HepG2 (cell line): ENCODE results near the gene GORASP2. TPM values are rescaled to one million over a fixed set of nuclear protein-coding genes. Genes with fewer than 3 reads are reported as not detected.

ENCODE experiments used
- EEA1 ChIP-seq: sonication (generic); formaldehyde crosslinking; IDR thresholded peaks from 2 replicates; pipeline ENCODE4 v1.5.1; 2020; ENCODE audit warnings: mild to moderate bottlenecking, missing genetic modification reagents, borderline replicate concordance
- HDAC2 ChIP-seq: sonication (generic); formaldehyde crosslinking; IDR thresholded peaks from 2 replicates; pipeline ENCODE4 v1.4.0; 2020; ENCODE audit warnings: missing genetic modification reagents
- HOXA3 ChIP-seq: sonication (generic); formaldehyde crosslinking; IDR thresholded peaks from 2 replicates; pipeline ENCODE4 v1.5.0; 2020; ENCODE audit warnings: missing genetic modification reagents
- MED8 ChIP-seq: sonication (generic); formaldehyde crosslinking; IDR thresholded peaks from 2 replicates; pipeline ENCODE4 v1.8.1; 2023; ENCODE audit warnings: mild to moderate bottlenecking, missing genetic modification reagents; ENCODE audit not compliant: insufficient replicate concordance
- MTERF4 ChIP-seq: sonication (generic); formaldehyde crosslinking; IDR thresholded peaks from 2 replicates; pipeline ENCODE4 v1.8.0; 2023; ENCODE audit warnings: mild to moderate bottlenecking, missing genetic modification reagents
- SIX1 ChIP-seq: sonication (generic); formaldehyde crosslinking; IDR thresholded peaks from 2 replicates; pipeline ENCODE4 v1.4.0; 2020; ENCODE audit warnings: missing genetic modification reagents, borderline replicate concordance
- SMYD3 ChIP-seq: sonication (generic); formaldehyde crosslinking; IDR thresholded peaks from 2 replicates; pipeline ENCODE4 v1.8.1; 2023; ENCODE audit warnings: mild to moderate bottlenecking, missing genetic modification reagents
- SNAPC2 ChIP-seq: sonication (generic); formaldehyde crosslinking; IDR thresholded peaks from 2 replicates; pipeline ENCODE4 v1.8.1; 2022; ENCODE audit warnings: mild to moderate bottlenecking, missing genetic modification reagents
- SNAPC4 ChIP-seq: sonication (generic); formaldehyde crosslinking; IDR thresholded peaks from 2 replicates; pipeline ENCODE4 v1.4.0; 2020; ENCODE audit warnings: mild to moderate bottlenecking, missing genetic modification reagents
- TERF1 ChIP-seq: sonication (generic); formaldehyde crosslinking; IDR thresholded peaks from 2 replicates; pipeline ENCODE4 v1.8.0; 2022; ENCODE audit warnings: mild to moderate bottlenecking, missing genetic modification reagents, moderate library complexity
- ZBTB42 ChIP-seq: sonication (generic); formaldehyde crosslinking; IDR thresholded peaks from 2 replicates; pipeline ENCODE4 v1.5.0; 2020; ENCODE audit warnings: mild to moderate bottlenecking, missing genetic modification reagents
- ZBTB46 ChIP-seq: sonication (generic); formaldehyde crosslinking; IDR thresholded peaks from 2 replicates; pipeline ENCODE4 v1.4.0; 2020; ENCODE audit warnings: mild to moderate bottlenecking, missing genetic modification reagents, borderline replicate concordance
- ZKSCAN5 ChIP-seq: sonication (generic); formaldehyde crosslinking; IDR thresholded peaks from 2 replicates; pipeline ENCODE4 v1.5.1; 2020; ENCODE audit warnings: mild to moderate bottlenecking, missing genetic modification reagents
- ZNF280B ChIP-seq: sonication (generic); formaldehyde crosslinking; IDR thresholded peaks from 2 replicates; pipeline ENCODE4 v1.5.0; 2020; ENCODE audit warnings: missing genetic modification reagents, mild to moderate bottlenecking, borderline replicate concordance
- ZNF563 ChIP-seq: sonication (generic); formaldehyde crosslinking; IDR thresholded peaks from 2 replicates; pipeline ENCODE4 v1.8.0; 2022; ENCODE audit warnings: mild to moderate bottlenecking, moderate library complexity, missing genetic modification reagents
- ZNF589 ChIP-seq: sonication (generic); formaldehyde crosslinking; conservative IDR thresholded peaks from 2 replicates; pipeline ENCODE4 v1.8.0; 2022; ENCODE audit warnings: mild to moderate bottlenecking, moderate library complexity, missing genetic modification reagents
- ZNF781 ChIP-seq: sonication (generic); formaldehyde crosslinking; IDR thresholded peaks from 2 replicates; pipeline ENCODE4 v1.5.1; 2020; ENCODE audit warnings: borderline replicate concordance, mild to moderate bottlenecking, missing genetic modification reagents; ENCODE audit errors: not compliant biosample characterization
- polyA plus RNA-seq, 8 experiments: library from polyadenylated mRNA; depleted of rRNA in 3 of 8; stranded (reverse) in 7 of 8; unstranded in 1 of 8; fragments of >200 nt; fragmentation: Illumina TruSeq in 4 of 8; extraction: Trizol in 4 of 8; gene quantifications; 2 replicates each; pipeline versions ENCODE4 v1.2.1 to v1.2.3, GENCODE V29; 2011 to 2016; ENCODE audit warnings: low read depth in 4 of 8, missing spikeins in 1 of 8, mixed read lengths in 1 of 8; ENCODE audit not compliant: insufficient read depth in 1 of 8
- total RNA-seq, 5 experiments: library from RNA; depleted of rRNA; stranded (reverse); fragments of >200 nt; fragmentation: Illumina TruSeq; extraction: Trizol; gene quantifications; 2 replicates each; pipeline ENCODE4 v1.2.3, GENCODE V29; 2016; ENCODE audit warnings: low read depth in 1 of 5

GORASP2 gene
- total and polyA plus RNA-seq, 2 of the 13 experiments (the other 11 are each of a cell fraction or from before 2014, with no cell fraction given) = 103 to 239 TPM

GRCh38 chr2:170928036-170928823 is 823 bp upstream of the GORASP2 start (continued):
- TF ChIP-seq TERF1 (CRISPR knock-in tag) = no peak
- TF ChIP-seq EEA1 (CRISPR knock-in tag) = no peak
- TF ChIP-seq SIX1 (CRISPR knock-in tag) = peak; percentile 80; the same call in 1 of the 2 replicates
- TF ChIP-seq HDAC2 (CRISPR knock-in tag) = peak; percentile 35; the same call in 1 of the 2 replicates
- TF ChIP-seq SMYD3 (CRISPR knock-in tag) = no peak
- TF ChIP-seq ZNF781 = no peak
- no peak for TF ChIP-seq ZNF563 (CRISPR knock-in tag)
- TF ChIP-seq MED8 (CRISPR knock-in tag) = no peak
- TF ChIP-seq ZNF280B (CRISPR knock-in tag) = no peak
- no peak for TF ChIP-seq ZBTB42 (CRISPR knock-in tag)
- TF ChIP-seq ZNF589 (CRISPR knock-in tag) = no peak
- TF ChIP-seq SNAPC4 = peak; percentile 97
- no peak; the same call in 1 of the 2 replicates for TF ChIP-seq HOXA3 (CRISPR knock-in tag)
- TF ChIP-seq MTERF4 (CRISPR knock-in tag) = 0 out of 2 replicates have a peak, but pooled peaks have one; percentile 30
- no peak for TF ChIP-seq ZKSCAN5 (CRISPR knock-in tag)
- TF ChIP-seq ZBTB46 = peak; percentile 11; the same call in 1 of the 2 replicates
- peak; percentile 87 for TF ChIP-seq SNAPC2
